Measurements from ENCODE around the gene RPS15. TPM values are rescaled to one million over a fixed set of nuclear protein-coding genes. Genes with fewer than 3 reads are reported as not detected.

RPS15 gene
- total and polyA plus RNA-seq, 10 of the 15 experiments (the other 5 are each of a cell fraction or from before 2014, with no cell fraction given), result 559 to 3,158 (median 1,413) TPM

DNA sequence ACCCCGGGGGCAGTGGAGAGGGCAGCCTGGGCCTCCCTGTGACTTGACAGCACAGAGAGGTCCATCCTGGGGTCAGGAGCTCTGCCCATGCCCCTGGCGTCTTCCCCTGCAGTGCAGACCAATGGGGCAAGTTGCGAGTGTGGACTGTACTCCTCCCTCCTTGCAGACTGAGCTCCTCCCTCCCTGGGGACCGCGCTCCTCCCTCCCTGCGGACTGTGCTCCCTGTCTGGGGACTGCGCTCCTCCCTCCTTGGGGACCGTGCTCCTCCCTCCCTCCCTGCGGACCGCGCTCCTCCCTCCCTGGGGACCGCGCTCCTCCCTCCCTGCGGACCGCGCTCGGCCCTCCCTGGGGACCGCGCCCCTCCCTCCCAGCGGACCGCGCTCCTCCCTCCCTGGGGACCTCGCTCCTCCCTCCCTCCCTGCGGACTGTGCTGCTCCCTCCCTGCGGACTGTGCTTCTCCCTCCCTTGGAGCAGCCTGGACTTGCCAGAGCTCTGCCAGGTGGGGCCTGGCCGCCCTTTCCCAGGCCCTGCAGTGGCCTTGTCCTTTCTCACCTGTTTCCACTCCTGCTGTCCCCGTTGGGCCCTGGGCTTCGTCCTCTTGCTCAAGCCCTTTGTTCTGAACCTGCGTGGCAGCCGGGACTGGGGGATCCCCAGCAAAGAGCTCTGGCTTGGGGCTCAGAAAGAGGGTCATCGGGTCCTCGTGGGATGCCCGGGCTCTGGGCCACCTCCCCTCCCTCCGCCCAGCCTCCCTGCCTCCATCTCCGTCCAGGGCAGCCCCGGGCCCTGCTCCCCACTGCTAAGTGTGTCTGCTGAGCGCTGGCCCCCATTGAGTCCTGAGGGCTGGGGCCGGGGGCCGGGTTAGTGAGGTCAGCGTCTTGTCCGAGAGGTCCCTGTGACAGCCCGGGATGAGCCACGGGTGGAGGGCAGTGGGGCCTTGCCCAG lies 43.7 kb upstream of the RPS15 start:
- H3K27ac ChIP-seq (ENCODE audit: control insufficient read depth, insufficient read depth), result no peak overlapping the region
- no peak overlapping the region for H3K4me3 ChIP-seq
- H3K79me2 ChIP-seq (ENCODE audit: control insufficient read depth, insufficient read depth, low read length), result no peaks in the 10 kb centered on the region
- peaks cover 1% of the 10 kb centered on the region in 2 experiments for H3K36me3 ChIP-seq (ENCODE audit: control insufficient read depth in 2 of 2, insufficient read depth in 2 of 2, low read length in 1 of 2)
- 87% methylated on average over 27 of the region's 43 CpGs for WGBS (ENCODE audit: insufficient coverage, insufficient replicate concordance, low lambda C conversion rate, missing lambda C conversion rate)
- no peak for DNase-seq (ENCODE audit: low read depth, low spot score)
- H3K4me1 ChIP-seq (ENCODE audit: control insufficient read depth, insufficient read depth, low read length), result no peaks in the 10 kb centered on the region
- CTCF ChIA-PET, result no interaction called here
- no peaks in the 10 kb centered on the region for H4K20me1 ChIP-seq (ENCODE audit: control insufficient read depth, insufficient read depth)
- in situ Hi-C loops (cut with MboI), result no loop called here
- peak; percentile 40; the same call in 1 of the 2 replicates for TF ChIP-seq POLR2A (IDR thresholded peaks at IDR 0.05; ENCODE audit: low read depth, low read length)
- TF ChIP-seq RAD21 (IDR thresholded peaks at IDR 0.05; ENCODE audit: insufficient read depth, low read depth, low read length), result no peak
- TF ChIP-seq HDAC6 (IDR thresholded peaks at IDR 0.05; ENCODE audit: unreplicated experiment), result no peak
- peak; percentile 29 for TF ChIP-seq MEF2B (IDR thresholded peaks at IDR 0.05; ENCODE audit: partially characterized antibody, poor library complexity, severe bottlenecking)
- TF ChIP-seq NFXL1 (IDR thresholded peaks at IDR 0.05; ENCODE audit: borderline replicate concordance), result peak; percentile 76; the same call in 1 of the 2 replicates
- TF ChIP-seq TAF1 (IDR thresholded peaks at IDR 0.05; ENCODE audit: borderline replicate concordance, low read depth, low read length), result no peak
- no peak for FAIRE-seq
- ATAC-seq, result no peak
- no peak overlapping the region for H2AFZ ChIP-seq (ENCODE audit: control insufficient read depth, low read depth, low read length)
- no peaks in the 10 kb centered on the region for H3K9me3 ChIP-seq (replicated peaks; ENCODE audit: control insufficient read depth, insufficient read depth, low read length)
- no peaks in the 10 kb centered on the region for H3K27me3 ChIP-seq (replicated peaks in 1 of 2; ENCODE audit: control insufficient read depth in 2 of 2, insufficient read depth in 2 of 2, low read length in 1 of 2)
- intact Hi-C loops (cut with micrococcal nuclease; ENCODE audit: unreplicated experiment), result no loop called here
- BruUV-seq (replicated peaks), result no TSS peak
- RAD21 ChIA-PET (ENCODE audit: unreplicated experiment), result no interaction called here
- no peak overlapping the region for H3K9ac ChIP-seq (ENCODE audit: control insufficient read depth, insufficient read depth, low read length)
- H3K4me2 ChIP-seq (ENCODE audit: control insufficient read depth, insufficient read depth), result no peak overlapping the region
- SMC1A ChIA-PET (ENCODE audit: uncharacterized antibody, unreplicated experiment), result no interaction called here
- POLR2A ChIA-PET, result no interaction called here
